ENCODE data around the gene NKX3-2. TPM values are rescaled to one million over a fixed set of nuclear protein-coding genes. Genes with fewer than 3 reads are reported as not detected.

NKX3-2 gene
- total and polyA plus RNA-seq, 9 of the 15 experiments (the other 6 are each of a cell fraction or from before 2014, with no cell fraction given) = 0.03 to 0.81 (median 0.27) TPM; not detected in 1

GRCh38 chr4:13537832-13538177 is 6.5 kb downstream of the NKX3-2 start:
- POLR2A ChIA-PET = no interaction called here
- BruUV-seq (replicated peaks) = no TSS peak
- TF ChIP-seq TFAP4 (CRISPR knock-in tag; IDR thresholded peaks at IDR 0.05; ENCODE audit: borderline replicate concordance) (no peak), ZNF431 (CRISPR knock-in tag; IDR thresholded peaks at IDR 0.05) (no peak), FOXP1 (CRISPR knock-in tag; IDR thresholded peaks at IDR 0.05) (no peak), MTA3 (IDR thresholded peaks at IDR 0.05; ENCODE audit: borderline replicate concordance) (no peak), ZNF384 (IDR thresholded peaks at IDR 0.05; ENCODE audit: low read depth, low read length) (no peak), PHTF2 (CRISPR knock-in tag; IDR thresholded peaks at IDR 0.05) (no peak), ZSCAN32 (CRISPR knock-in tag; IDR thresholded peaks at IDR 0.05) (no peak), PHF21A (IDR thresholded peaks at IDR 0.05; ENCODE audit: borderline replicate concordance, low read depth) (no peak), ZFX (CRISPR knock-in tag; IDR thresholded peaks at IDR 0.05) (no peak), POLR2AphosphoS2 (IDR thresholded peaks at IDR 0.05; ENCODE audit: low read length) (no peak), NRF1 (conservative IDR thresholded peaks at IDR 0.05 in 1 of 2, IDR thresholded peaks at IDR 0.05 in 1 of 2) (no peak), KHSRP (IDR thresholded peaks at IDR 0.05) (no peak), EP400 (IDR thresholded peaks at IDR 0.05) (no peak), ZKSCAN8 (CRISPR knock-in tag; IDR thresholded peaks at IDR 0.05) (no peak), FOS (IDR thresholded peaks at IDR 0.05; ENCODE audit: extremely low read depth, insufficient read length) (no peak), ZNF79 (CRISPR knock-in tag; IDR thresholded peaks at IDR 0.05; ENCODE audit: low read depth) (no peak), ZNF3 (CRISPR knock-in tag; IDR thresholded peaks at IDR 0.05) (no peak)
- TF ChIP-seq, protein P1, sequence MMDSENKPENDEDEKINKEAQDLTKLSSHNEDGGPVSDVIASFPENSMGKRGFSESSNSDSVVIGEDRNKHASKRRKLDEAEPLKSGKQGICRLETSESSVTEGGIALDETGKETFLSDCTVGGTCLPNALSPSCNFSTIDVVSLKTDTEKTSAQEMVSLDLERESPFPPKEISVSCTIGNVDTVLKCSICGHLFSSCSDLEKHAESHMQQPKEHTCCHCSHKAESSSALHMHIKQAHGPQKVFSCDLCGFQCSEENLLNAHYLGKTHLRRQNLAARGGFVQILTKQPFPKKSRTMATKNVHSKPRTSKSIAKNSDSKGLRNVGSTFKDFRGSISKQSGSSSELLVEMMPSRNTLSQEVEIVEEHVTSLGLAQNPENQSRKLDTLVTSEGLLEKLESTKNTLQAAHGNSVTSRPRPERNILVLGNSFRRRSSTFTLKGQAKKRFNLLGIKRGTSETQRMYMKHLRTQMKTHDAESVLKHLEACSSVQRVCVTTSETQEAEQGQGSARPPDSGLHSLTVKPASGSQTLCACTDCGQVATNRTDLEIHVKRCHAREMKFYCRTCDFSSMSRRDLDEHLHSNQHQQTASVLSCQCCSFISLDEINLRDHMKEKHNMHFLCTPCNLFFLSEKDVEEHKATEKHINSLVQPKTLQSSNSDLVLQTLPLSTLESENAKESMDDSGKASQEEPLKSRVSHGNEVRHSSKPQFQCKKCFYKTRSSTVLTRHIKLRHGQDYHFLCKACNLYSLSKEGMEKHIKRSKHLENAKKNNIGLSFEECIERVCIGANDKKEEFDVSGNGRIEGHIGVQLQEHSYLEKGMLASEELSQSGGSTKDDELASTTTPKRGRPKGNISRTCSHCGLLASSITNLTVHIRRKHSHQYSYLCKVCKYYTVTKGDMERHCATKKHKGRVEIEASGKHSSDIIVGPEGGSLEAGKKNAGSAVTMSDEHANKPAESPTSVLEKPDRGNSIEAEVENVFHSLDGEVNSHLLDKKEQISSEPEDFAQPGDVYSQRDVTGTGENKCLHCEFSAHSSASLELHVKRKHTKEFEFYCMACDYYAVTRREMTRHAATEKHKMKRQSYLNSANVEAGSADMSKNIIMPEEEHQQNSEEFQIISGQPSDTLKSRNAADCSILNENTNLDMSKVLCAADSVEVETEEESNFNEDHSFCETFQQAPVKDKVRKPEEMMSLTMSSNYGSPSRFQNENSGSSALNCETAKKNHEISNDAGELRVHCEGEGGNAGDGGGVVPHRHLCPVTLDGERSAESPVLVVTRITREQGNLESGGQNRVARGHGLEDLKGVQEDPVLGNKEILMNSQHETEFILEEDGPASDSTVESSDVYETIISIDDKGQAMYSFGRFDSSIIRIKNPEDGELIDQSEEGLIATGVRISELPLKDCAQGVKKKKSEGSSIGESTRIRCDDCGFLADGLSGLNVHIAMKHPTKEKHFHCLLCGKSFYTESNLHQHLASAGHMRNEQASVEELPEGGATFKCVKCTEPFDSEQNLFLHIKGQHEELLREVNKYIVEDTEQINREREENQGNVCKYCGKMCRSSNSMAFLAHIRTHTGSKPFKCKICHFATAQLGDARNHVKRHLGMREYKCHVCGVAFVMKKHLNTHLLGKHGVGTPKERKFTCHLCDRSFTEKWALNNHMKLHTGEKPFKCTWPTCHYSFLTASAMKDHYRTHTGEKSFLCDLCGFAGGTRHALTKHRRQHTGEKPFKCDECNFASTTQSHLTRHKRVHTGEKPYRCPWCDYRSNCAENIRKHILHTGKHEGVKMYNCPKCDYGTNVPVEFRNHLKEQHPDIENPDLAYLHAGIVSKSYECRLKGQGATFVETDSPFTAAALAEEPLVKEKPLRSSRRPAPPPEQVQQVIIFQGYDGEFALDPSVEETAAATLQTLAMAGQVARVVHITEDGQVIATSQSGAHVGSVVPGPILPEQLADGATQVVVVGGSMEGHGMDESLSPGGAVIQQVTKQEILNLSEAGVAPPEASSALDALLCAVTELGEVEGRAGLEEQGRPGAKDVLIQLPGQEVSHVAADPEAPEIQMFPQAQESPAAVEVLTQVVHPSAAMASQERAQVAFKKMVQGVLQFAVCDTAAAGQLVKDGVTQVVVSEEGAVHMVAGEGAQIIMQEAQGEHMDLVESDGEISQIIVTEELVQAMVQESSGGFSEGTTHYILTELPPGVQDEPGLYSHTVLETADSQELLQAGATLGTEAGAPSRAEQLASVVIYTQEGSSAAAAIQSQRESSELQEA (IDR thresholded peaks at IDR 0.05; ENCODE audit: low read depth) = no peak

More at GRCh38 chr4:13537832-13538177, 6.5 kb downstream of the NKX3-2 start:
- ATAC-seq = no peak
- in situ Hi-C loops (cut with MboI) (no loop called here), intact Hi-C loops (cut with micrococcal nuclease) (loop anchor here (5.0 kb wide), 1 partner anchor 171 kb away; no protein-coding TSS in a partner anchor)
- Histone ChIP-seq H3K4me1 (replicated peaks in 1 of 2; ENCODE audit: control insufficient read depth in 2 of 2, insufficient read depth in 2 of 2, low read length in 2 of 2) (peaks cover 0 to 15% of the 10 kb centered on the region in 2 experiments; a peak in 2 of 5 replicates), H3K9me3 (replicated peaks; ENCODE audit: control insufficient read depth, insufficient read depth, low read depth, low read length) (no peaks in the 10 kb centered on the region), H3K9ac (ENCODE audit: insufficient read depth in 1 of 2, low read depth in 2 of 2, low read length in 2 of 2) (no peak overlapping the region), H3K27ac (ENCODE audit: extremely low read depth, low read depth, low read length) (no peak overlapping the region), H3K4me2 (ENCODE audit: insufficient read depth, low read length) (no peak overlapping the region), H3K9me1 (ENCODE audit: control insufficient read depth, insufficient read depth, low read length) (no peaks in the 10 kb centered on the region), H3K79me2 (ENCODE audit: control insufficient read depth, insufficient read depth, low read length) (no peaks in the 10 kb centered on the region), H3K36me3 (ENCODE audit: control insufficient read depth, insufficient read depth, low read length) (no peaks in the 10 kb centered on the region), H4K20me1 (replicated peaks; ENCODE audit: control insufficient read depth, insufficient read depth, low read length) (no peaks in the 10 kb centered on the region; the same call in 1 of the 2 replicates), H3K4me3 (no peak overlapping the region), H3K27me3 (ENCODE audit: control insufficient read depth in 2 of 2, insufficient read depth in 2 of 2, low read length in 2 of 2) (peaks cover 44 to 75% of the 10 kb centered on the region in 2 experiments), H2AFZ (ENCODE audit: low read depth, low read length) (no peak overlapping the region)
- CTCF ChIA-PET (ENCODE audit: low intra/inter-chr PET ratio) = no interaction called here
- peak in 1 of 4 experiments; percentile 6 for DNase-seq (ENCODE audit: extremely low read depth in 1 of 4, low spot score in 3 of 4)
- FAIRE-seq = no peak
- 8% methylated on average over 8 of the region's 10 CpGs for WGBS (ENCODE audit: insufficient coverage, low coverage, missing lambda C conversion rate)
